ENCODE data around the gene FBXO28.

Gene FBXO28

GRCh38 chr1:224096773-224097172 is 17.1 kb upstream of the FBXO28 start:
- no peak for DNase-seq

- DNase-seq: no peak
Observed at GRCh38 chr1:224098007-224098406, 15.9 kb upstream of the FBXO28 start.

- no peak for DNase-seq
Observed at GRCh38 chr1:224106568-224107281, 7.2 kb upstream of the FBXO28 start.

GRCh38 chr1:224107282-224107625 is 6.7 kb upstream of the FBXO28 start:
- no peak for DNase-seq

GRCh38 chr1:224108991-224109390 is 4.9 kb upstream of the FBXO28 start:
- DNase-seq: no peak

- DNase-seq: no peak
Observed at GRCh38 chr1:224109981-224110380, 3.9 kb upstream of the FBXO28 start.

GRCh38 chr1:224113005-224113404 is 906 bp upstream of the FBXO28 start:
- DNase-seq: no peak

- no peak for DNase-seq
Observed at GRCh38 chr1:224113545-224113917, 380 bp upstream of the FBXO28 start.

- DNase-seq: no peak
Observed at GRCh38 chr1:224114787-224115175, 870 bp downstream of the FBXO28 start.

- no peak for DNase-seq
Observed at GRCh38 chr1:224116131-224116530, 2.2 kb downstream of the FBXO28 start.

GRCh38 chr1:224118688-224119087 is 4.8 kb downstream of the FBXO28 start:
- no peak for DNase-seq

GRCh38 chr1:224123136-224123535 is 9.2 kb downstream of the FBXO28 start:
- DNase-seq: no peak

- no peak for DNase-seq
Observed at GRCh38 chr1:224124220-224124619, 10.3 kb downstream of the FBXO28 start.

- no peak for DNase-seq
Observed at GRCh38 chr1:224127925-224128819, 14.3 kb downstream of the FBXO28 start.

- no peak for DNase-seq
Observed at GRCh38 chr1:224131253-224131652, 17.3 kb downstream of the FBXO28 start.

GRCh38 chr1:224132901-224133300 is 19.0 kb downstream of the FBXO28 start:
- DNase-seq: no peak

- DNase-seq: no peak
Observed at GRCh38 chr1:224133741-224134299, 19.9 kb downstream of the FBXO28 start.

- no peak for DNase-seq
Observed at GRCh38 chr1:224137518-224137917, 23.6 kb downstream of the FBXO28 start.

GRCh38 chr1:224138198-224138597 is 24.3 kb downstream of the FBXO28 start:
- no peak for DNase-seq

GRCh38 chr1:224141693-224142092 is 27.8 kb downstream of the FBXO28 start:
- no peak for DNase-seq

- no peak for DNase-seq
Observed at GRCh38 chr1:224149709-224150108, 35.8 kb downstream of the FBXO28 start.

GRCh38 chr1:224151117-224151516 is 37.2 kb downstream of the FBXO28 start:
- DNase-seq: no peak

GRCh38 chr1:224157316-224157715 is 43.4 kb downstream of the FBXO28 start:
- no peak for DNase-seq

- no peak for DNase-seq
Observed at GRCh38 chr1:224159541-224159940, 45.6 kb downstream of the FBXO28 start.
